ENCODE results near the gene POC1A.

The POC1A gene

DNA sequence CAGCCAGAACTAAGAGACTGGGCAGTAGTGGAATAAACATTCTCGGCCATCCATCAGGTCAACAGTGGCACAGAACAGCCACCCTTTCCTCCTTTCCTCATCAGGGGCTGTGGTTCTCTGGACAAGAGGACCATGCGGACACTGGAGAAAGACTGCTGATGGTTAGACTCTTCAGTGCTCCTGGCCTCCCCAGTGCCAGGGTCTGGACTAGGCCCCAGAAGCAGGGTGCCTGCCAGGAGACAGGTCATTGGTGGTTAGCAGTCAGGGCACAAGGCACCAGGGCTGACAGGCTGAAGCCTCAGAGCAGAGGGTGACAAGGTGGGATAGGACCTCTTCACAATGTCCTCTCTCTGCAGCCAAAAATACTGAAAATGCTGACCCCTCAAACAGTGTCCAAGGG lies 30.1 kb downstream of the POC1A start:
- ChIA-PET POLR2A (ENCODE audit: low non-redundant PET) (no interaction called here), CTCF (interaction anchor here (2.0 kb wide), 1 partner anchor 123 kb away, joined by 12 read pairs; no protein-coding TSS in a partner anchor)
- peak overlapping the region; percentile 30 for H3K27ac ChIP-seq
- TF ChIP-seq, protein P1, sequence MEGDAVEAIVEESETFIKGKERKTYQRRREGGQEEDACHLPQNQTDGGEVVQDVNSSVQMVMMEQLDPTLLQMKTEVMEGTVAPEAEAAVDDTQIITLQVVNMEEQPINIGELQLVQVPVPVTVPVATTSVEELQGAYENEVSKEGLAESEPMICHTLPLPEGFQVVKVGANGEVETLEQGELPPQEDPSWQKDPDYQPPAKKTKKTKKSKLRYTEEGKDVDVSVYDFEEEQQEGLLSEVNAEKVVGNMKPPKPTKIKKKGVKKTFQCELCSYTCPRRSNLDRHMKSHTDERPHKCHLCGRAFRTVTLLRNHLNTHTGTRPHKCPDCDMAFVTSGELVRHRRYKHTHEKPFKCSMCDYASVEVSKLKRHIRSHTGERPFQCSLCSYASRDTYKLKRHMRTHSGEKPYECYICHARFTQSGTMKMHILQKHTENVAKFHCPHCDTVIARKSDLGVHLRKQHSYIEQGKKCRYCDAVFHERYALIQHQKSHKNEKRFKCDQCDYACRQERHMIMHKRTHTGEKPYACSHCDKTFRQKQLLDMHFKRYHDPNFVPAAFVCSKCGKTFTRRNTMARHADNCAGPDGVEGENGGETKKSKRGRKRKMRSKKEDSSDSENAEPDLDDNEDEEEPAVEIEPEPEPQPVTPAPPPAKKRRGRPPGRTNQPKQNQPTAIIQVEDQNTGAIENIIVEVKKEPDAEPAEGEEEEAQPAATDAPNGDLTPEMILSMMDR (conservative IDR thresholded peaks at IDR 0.05; ENCODE audit: low read depth): no peak
- DNase-seq (ENCODE audit: low spot score): no peak

DNA sequence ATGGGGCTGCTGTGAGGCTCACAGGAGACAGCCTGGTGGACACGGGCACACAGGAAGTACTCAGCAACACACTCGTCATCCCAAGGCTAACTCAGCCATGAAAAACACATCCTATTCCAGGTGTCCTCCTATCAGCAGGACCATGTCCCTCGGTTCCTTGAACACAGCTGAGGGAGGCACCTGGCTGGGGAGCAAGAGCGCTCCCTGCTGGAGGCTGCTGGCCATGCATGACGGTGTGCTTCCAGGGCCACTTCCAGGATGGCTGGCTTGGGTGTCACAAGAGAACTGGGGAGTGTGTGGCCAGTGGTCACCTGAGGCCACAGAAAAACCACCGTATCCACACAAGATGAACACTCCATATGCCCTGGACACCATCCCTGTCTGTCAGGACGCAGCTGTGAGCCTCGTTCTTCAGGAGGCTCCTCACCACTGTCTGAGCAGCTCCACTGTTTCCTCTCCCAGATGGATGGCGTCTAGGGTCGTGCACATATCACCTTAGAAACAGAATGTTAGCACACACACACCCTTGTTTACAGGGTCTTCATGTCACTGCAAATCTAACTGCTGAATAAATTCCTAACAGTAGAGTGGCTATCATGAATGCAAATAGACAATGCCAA lies 31.0 kb downstream of the POC1A start:
- H3K27ac ChIP-seq: peak overlapping the region; percentile 35
- DNase-seq (ENCODE audit: low spot score): peak; percentile 55
- TF ChIP-seq, protein P1 (conservative IDR thresholded peaks at IDR 0.05; ENCODE audit: low read depth): peak; percentile 83
- ChIA-PET POLR2A (ENCODE audit: low non-redundant PET) (no interaction called here), CTCF (interaction anchor here (0.6 to 2.6 kb wide), 8 partner anchors 32 to 1153 kb away, joined by 3 to 12 read pairs (median 4); no protein-coding TSS in a partner anchor)

DNA sequence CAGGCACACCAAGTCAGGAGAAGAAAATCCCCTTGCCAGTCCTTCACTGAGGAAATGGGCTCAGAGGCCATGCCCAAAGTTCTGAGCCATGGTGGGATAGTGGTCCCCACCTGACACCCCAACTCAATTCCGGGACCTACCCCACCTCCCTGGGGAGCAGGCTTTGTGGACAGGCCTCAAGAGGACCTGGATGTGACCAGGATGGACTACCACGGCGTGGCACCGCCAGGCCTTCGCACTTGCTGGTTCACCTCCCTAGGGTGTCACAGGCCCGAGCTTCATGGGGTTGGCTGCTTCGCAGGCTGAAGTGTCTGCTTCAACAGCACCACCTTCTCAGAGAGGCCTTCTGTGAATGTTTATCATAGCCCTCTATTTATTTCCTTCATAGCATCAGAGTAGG lies 31.7 kb downstream of the POC1A start:
- TF ChIP-seq, protein P1 (conservative IDR thresholded peaks at IDR 0.05; ENCODE audit: low read depth): no peak
- POLR2A ChIA-PET (ENCODE audit: low non-redundant PET): no interaction called here
- CTCF ChIA-PET: interaction anchor here (0.6 to 2.6 kb wide), 8 partner anchors 32 to 1154 kb away, joined by 3 to 12 read pairs (median 4); no protein-coding TSS in a partner anchor
- no peak for DNase-seq (ENCODE audit: low spot score)
- H3K27ac ChIP-seq: peak overlapping the region; percentile 35; the same call in 1 of the 2 replicates

DNA sequence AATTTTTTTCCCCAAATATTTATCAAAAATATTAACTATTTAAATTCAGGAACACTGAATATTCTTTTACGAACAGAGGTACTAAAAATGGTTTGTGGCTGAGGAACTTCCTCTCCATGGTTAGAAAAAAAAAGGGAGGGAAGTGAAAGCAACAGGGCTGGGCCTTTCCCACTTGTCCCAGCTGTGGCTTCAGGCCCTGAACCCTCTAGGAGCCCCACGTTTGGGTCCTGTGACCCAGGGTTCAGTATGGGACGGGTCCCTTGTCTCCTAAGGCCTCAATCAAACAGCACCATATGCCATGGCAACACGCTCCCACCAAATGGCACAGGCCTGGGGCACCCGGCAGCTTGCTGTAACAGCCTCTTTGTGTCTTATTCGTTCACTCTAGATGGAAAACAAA lies 32.4 kb downstream of the POC1A start:
- peak overlapping the region; percentile 35; the same call in 1 of the 2 replicates for H3K27ac ChIP-seq
- no peak for DNase-seq (ENCODE audit: low spot score)
- POLR2A ChIA-PET (ENCODE audit: low non-redundant PET): no interaction called here
- CTCF ChIA-PET: interaction anchor here (2.0 to 2.6 kb wide), 2 partner anchors 69 to 121 kb away, joined by 11 to 12 read pairs; no protein-coding TSS in a partner anchor
- TF ChIP-seq, protein P1 (conservative IDR thresholded peaks at IDR 0.05; ENCODE audit: low read depth): no peak

DNA sequence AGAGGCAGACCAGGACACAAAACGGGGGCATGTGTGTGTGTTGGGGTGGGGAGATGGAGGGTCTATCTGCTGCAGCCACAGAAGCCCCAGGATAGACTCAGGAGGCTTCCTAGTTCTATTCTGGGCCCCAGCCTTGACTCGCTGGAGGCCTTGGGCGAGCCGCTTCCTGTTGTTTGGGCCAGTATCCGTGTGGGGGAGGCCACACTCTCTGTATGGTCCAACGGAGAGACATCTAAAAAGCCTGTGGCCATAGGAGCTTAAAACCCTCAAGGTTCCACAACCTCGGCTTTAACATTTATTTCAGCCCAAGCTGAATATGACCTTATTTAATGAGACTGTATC lies 32.8 kb downstream of the POC1A start:
- ChIA-PET POLR2A (ENCODE audit: low non-redundant PET) (no interaction called here), CTCF (interaction anchor here (2.6 kb wide), 1 partner anchor 69 kb away, joined by 11 read pairs; no protein-coding TSS in a partner anchor)
- H3K27ac ChIP-seq: peak overlapping the region; percentile 15
- DNase-seq (ENCODE audit: low spot score): no peak
- TF ChIP-seq, protein P1 (conservative IDR thresholded peaks at IDR 0.05; ENCODE audit: low read depth): no peak

DNA sequence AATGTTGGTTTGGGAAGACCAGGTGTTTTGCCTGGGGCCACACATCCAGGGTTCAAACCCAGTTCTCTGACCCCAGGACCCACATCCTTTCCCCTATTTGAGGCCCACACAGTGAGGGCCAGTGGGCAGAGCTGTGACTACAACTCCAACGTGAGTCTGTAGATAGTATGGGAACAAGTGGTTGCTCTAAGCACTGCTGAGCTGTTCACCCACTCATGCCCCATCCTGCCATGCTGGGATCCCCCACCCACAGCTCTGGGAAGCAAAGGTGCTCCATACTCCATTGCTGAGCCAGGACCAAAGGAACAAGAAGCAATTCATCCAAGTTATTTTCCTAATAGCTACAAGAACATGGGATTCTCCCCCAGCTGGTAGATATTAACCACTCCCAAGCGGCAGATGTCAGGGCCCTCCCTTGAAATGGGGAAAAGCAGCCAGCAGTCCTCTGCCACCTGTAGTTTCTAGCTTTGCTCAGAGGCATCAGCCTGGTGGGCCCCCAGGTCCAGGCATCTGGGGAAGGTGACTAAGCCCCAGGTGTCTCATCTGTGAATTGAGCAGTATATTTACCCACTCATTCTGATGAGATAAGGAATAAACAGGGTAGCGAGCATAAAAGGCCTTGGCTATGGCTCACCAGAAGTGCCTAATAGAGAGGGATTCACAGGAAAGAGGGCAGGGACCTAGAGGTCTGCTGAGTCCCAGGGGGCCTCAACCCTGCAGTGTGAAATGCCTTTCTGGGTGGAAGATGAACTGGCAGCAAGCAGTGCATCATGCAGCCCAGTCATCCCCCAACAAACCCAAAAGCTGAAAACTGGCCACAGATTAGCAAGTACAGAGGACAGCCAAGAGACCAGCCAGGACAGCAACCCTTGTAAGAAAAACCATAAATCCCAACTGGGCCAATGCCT lies 33.4 kb downstream of the POC1A start:
- peak overlapping the region; percentile 15 for H3K27ac ChIP-seq
- TF ChIP-seq, protein P1 (conservative IDR thresholded peaks at IDR 0.05; ENCODE audit: low read depth): no peak
- CTCF ChIA-PET: no interaction called here
- no peak for DNase-seq (ENCODE audit: low spot score)
- POLR2A ChIA-PET (ENCODE audit: low non-redundant PET): no interaction called here
